ENCODE results near the gene CYP51A1.
"Not testable (repeated sequence)": the region's sequence is repeated elsewhere in the genome, so short reads cannot be mapped to it uniquely, and the experiment has no call there.

The CYP51A1 gene

DNA sequence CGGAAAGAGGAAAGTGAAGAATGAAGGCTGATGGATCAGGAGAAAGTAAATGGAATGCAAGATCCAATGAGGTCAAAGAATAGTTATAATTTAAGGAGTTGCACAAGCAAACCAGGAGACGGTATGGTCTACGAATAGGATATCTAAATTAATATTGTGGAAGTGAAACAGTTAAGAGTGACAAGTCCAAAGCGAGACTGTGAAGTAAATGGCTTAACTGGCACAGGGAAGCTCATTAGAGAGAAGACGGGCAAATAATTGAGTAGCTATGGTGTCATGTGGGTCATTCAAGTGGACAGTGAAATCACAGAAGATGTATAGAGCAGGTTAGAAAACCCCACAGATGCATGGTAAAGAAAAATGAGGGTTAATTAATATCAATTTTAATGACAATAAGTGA lies 3.2 kb downstream of the CYP51A1 start:
- DNase-seq: no peak

DNA sequence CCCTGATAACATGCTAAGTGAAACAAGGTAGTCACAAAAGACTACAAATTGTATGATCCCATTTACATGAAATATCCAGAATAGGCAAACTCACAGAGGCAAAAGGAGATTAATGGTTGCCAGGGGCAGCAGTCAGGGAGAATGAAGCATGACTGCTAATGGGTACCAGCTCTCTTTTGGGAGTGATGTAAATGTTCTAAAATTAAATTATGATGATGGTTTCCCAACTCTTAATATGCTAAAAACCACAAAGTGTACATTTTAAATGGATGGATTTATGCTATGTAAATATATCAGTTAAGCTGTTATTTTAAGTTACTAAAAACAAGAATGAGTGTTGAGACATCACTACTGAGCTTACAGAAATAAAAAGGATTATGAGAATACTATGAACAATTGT lies 12.6 kb downstream of the CYP51A1 start:
- no peak for DNase-seq

DNA sequence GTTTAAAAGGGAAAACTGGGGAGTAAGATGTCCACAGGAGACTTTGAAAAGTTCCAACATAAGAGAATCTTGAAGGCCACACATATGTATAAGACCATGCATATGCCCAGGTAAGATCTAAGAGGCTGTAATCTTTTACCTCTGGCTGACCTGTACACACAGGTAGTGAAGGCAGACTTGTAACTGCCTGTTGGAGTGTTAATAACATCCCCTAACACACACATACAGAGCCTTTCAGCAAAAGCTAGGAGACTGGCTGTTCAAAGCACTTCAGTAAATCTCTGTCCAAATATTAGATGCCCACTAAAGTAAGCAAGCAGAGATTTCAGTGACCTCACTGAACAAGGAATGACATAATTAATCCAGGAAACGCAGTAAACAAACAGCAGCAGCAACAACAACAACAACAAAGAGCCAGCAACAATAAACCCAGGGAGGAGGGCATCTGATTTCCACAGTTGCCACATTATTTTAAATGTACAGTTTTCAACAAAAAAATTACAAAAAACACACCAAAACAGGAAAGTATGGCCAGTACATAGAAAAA lies 15.0 kb downstream of the CYP51A1 start:
- no peak for DNase-seq

DNA sequence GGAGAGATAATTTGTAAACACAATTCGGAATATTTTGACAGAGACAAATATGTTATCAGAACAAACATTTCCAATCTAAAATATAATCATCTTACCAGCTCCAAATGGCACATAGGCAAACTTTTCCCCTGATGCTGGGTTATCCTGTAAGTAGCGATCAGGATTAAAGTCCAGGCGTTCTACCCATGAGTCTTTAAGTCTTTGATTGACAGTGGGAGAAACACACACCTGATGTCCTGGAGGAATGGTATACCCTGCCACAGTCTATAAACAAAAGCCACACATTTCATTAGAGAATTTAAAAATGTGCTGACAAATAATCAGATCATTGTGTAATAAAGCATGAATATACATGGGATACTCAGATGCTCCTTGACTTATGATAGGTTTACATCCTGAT lies 17.3 kb downstream of the CYP51A1 start:
- no peak for DNase-seq

DNA sequence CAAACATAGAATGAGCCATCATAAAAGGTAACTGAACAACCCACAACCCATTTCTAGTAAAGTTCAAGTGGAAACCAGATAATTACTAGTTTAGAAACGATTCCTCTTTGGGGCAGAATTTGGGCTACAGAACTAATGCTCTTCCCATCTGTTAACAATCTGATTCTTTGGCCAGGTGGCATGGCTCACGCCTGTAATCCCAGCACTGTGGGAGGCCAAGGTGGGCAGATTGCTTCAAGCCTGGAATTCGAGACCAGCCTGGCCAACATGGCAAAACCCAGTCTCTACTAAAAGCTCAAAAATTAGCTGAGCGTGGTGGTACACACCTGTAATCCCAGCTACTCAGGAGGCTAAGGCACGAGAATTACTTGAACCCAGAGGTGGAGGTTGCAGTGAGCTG lies 18.5 kb downstream of the CYP51A1 start:
- no peak for DNase-seq

DNA sequence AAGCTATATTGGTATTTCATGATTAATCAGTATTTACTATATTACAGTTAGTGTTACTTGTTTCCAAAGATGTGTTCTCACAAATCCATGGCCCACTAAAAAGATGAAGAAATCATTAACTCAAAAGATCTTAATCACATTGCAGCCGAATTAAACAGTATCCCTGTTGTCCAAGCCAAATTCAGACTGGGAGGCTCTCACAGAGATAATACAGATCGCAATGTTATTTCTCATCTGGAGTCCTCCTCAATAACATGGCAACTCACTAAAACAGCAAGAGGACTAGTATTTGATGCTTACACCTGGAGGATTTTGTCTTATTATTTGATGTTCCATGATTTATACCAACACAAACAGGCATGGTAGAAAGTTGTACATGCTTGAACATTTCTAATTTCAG lies 23.4 kb downstream of the CYP51A1 start:
- DNase-seq: no peak

DNA sequence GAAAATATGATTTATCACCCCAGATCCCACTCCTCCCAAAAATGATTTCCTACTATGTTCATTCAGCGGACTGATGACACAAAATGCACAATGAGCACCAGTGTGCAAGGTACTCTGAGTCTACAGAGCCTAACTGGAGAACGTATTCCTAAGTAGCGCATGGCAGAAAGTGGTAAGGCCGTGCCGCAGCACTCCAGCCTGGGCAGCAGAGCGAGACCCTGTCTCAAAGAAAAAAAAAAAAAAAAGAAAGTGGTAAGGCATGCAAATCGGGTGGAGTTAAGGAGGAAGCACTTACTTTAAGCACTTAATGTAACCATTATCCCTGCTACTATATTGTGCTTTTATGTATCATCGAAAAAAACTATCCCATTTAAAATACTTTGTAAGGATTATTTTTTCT lies 25.5 kb downstream of the CYP51A1 start:
- DNase-seq: no peak

DNA sequence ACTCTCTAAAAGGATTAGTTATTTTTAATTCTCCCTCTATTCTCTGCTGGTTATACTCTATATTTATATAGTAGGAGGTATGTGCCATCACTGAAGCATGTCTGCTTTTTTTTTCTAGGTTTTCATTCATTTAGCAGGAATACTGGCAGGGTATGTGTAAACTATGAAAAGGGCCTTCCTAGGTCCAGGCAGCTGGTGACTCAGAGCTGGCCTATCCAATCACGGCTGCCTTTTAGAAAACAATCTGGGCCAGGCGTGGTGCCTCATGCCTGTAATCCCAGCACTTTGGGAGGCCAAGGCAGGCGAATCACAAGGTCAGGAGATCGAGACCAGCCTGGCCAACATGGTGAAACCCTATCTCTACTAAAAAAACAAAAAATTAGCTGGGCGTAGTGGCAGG lies 31.4 kb downstream of the CYP51A1 start:
- DNase-seq: not testable (repeated sequence)

DNA sequence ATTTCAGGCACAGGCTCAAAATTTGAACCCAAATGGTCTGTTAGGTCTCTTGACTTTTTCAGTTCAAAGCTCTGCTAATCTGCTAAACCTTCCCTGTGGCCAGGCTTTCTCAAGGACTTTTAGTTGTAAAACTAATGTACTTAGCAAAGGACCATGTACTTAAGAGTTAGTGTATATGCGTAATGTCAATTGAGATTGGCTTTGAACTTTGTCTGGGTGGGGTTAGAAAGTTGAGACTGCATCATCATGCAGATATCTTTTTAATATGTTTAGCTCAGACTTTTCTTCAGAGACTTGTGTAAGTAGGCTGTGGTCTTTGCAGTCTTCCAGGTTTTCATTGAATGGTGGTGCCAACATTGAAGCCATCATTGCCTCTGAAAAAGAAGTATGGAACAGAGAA lies 33.7 kb downstream of the CYP51A1 start:
- no peak for DNase-seq

DNA sequence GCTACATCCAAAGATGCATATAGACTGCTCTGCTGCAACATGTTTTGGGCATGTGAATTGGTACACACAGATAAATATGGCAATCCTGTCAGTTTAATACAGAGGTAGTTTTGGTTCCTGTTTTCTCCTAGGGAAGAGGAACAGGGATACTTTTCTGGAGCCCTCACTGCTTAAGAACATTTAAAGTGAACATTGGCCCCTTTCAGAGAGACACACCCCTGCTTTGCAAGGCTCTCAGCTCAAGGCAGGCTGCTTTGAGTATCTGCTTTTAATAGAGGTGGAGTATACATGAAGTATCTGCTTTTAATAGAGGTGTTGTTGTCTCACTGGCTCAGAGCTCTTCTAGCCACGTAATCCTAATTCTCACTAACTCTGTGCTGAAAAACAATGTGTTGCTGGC lies 38.9 kb downstream of the CYP51A1 start:
- DNase-seq: no peak

DNA sequence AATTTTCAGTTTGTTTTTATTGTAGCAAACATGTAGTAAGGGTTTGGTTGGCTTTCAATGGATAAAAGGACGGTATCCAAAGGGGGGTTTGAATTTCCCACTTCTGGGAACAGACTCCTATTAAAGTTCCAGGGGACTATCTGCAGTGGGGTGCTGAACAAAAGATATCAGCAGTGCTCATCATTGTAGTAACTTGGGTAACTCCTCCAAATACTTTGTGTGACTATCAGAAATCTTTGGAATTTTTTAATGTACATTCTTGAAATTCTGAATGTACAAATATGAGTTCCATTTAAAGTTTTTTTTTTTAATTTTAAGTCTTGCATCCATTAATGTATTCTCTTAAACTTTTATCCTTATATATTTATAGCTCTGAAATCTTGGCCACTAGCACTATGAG lies 42.1 kb downstream of the CYP51A1 start:
- DNase-seq: no peak

DNA sequence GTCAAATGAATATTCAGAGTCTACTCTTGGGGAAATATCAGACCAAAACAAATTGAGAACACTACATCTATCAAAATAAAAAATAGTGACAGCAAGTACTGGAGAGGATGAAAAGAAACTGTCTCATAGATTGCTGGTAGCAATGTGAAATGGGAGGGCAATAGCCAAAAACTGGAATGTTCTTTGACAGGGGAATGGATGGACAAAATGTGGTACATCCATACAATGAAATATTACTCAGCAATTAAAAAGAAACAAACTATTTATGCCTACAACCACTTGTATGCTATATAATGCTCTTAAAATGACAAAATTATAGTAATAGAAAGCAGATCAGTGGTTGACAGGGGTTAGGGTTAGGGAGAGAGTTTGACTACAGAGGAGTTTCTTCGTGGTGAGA lies 46.0 kb downstream of the CYP51A1 start:
- no peak for DNase-seq

DNA sequence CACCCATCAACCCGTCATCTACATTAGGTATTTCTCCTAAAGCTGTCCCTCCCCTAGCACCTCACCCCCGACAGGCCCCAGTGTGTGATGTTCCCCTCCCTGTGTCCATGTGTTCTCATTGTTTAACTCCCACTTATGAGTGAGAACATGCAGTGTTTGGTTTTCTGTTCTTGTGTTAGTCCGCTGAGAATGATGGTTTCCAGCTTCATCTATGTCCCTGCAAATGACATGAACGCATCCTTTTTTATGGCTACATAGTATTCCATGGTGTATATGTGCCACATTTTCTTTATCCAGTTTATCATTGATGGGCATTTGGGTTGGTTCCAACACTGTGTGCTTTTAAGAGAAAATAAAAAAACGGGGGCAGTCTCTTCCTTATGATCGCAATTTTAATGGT lies 50.4 kb downstream of the CYP51A1 start:
- DNase-seq: not testable (repeated sequence)

DNA sequence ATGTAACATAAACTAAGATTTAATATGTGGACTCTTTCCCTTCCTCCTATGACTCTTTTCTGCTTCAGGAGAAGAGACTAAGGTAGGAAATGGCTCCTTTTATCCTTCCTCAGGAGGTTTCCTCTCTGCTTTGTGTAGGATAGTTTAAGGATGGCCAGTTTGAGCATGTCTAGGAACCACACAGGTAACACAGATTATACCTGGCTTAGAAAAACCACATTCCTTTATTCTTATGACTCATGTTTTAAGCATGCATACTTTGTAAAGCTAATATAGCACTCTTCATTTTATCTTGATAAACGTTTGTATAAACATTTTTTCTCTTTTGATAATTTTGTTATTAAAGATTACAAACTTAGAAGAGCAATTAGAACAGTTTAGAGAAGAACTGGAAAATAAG lies 57.8 kb downstream of the CYP51A1 start:
- no peak for DNase-seq

DNA sequence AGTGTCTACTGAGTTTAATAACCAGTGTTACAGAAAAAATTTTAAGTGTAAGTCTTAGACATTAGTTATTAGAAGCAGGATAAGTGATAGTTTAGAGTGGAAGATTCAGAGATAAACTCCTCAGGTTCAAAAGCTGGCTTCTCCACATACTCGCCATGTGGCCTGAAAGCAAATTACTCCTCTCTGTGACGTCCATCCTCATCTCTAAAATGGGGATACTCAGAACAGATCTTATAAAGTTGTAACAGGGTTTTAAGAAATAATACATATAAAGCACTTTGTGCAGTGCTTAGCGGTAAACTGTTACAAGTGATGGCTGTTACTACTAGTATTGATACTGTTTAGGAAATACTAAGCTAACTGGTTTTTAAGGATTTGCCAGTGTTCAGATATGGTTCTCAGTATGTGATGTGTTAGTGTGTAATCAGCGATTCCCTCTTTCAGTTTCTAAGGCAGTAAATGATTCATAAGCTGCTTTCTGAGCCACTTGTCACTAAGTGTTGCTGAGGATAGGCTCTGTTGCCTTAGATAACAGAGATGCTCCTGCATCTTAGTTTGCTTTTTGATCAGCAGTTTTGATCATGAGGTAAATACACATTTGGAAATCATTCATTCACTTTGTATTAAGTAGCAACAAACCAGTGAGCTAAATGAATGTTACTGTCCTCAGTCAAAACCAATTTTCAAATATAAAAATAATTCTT lies 58.7 kb downstream of the CYP51A1 start:
- DNase-seq: no peak

DNA sequence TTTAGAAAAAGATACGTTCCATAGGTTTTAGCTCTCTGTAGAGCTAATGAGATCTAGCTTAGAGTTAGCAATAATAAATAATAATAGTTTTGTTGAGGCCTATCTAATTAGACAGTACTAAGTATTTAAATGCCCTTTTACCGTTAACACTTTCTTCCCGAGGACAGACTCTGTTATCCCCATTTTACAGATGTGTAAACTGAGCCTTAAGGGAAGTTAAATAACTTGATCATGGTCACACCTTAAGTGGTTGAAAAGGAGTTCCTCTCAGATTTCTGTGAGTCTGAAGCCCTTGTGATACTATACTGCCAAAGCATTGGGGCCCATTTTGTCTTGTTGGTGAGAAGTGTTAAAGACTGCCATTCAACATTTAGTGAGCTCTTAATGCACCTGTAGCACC lies 61.6 kb downstream of the CYP51A1 start:
- no peak for DNase-seq

DNA sequence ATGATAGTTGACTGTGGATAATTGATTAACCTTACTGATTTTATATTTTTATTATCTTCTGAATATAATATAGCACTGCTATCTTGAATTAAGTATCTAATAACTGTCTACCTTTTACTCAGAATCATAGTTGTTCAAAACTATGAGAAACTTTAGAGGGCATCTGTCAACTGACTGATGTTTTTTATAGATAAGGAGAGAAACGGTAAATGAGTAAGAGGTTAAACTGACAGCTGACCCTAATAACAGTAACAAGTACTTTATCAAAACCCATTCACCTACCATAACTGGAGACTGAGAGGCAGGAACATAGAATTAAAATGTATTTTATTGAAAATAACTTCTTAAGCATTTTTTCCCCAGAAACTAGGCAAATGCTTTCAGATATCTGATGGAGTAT lies 62.2 kb downstream of the CYP51A1 start:
- DNase-seq: no peak

DNA sequence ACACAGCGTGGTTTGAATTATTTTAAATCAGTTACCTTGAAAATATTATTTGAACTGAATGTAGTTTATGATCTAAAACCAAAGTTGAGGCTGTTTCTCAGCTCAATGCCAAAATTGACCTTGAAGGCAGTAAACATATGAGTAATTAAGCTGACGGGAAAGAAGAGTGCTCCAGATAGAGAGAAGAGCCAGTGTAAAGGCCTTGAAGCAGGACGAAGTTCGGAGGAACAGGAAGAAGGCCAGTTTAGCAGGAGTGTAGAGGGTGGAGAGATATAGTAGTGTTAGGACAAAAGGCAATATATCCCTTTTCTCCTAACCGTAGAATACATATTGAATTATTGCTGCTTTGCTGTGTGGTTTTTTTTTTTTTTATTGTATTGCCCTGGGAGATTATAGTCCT lies 63.2 kb downstream of the CYP51A1 start:
- DNase-seq: no peak

DNA sequence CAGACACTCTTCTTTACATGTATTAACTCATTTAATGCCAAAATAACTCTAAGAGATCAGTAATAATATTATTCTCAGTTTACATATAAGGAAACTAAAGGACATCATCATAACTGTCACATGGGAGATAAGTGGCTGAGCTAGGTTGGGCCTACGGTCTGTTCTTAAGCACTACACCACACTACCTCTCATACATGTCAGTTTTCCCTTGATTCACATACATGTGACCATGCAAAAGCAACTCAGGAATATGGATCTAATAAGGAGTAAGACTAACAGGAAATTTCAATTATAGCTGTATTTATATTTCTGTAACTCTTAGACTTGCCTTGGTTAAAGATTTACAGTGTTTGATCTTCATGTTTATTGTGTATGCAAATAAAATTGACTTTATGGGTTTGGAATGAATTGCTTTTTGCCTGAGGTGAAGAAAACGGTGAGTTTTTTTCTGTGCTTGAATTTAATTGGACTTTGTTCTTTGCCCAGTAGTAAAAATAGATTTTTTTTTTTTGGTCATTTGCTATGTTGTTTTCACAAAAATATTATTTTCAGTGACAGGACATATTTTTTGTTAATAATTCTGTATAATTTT lies 69.7 kb downstream of the CYP51A1 start:
- DNase-seq: no peak
